Caki2 (cell line): Measurements from ENCODE around the gene BRD2. TPM values are rescaled to one million over a fixed set of nuclear protein-coding genes. Genes with fewer than 3 reads are reported as not detected.
A peak's percentile ranks its signal among the peaks of the same experiment; 100 is the strongest.
"Not testable (repeated sequence)": the region's sequence is repeated elsewhere in the genome, so short reads cannot be mapped to it uniquely, and the experiment has no call there.

ENCODE experiments used
- DNase-seq: peaks from one replicate; pipeline ENCODE4 v3.0.0-alpha.2; 2015; ENCODE audit warnings: low read depth
- in situ Hi-C: cut with HindIII; loops from 2 replicates; pipeline ENCODE4 v1.10.0; 2016; ENCODE audit warnings: low sequenced_read_pairs, low pct_unique_long_range_greater_than_20kb, mixed read lengths
- total RNA-seq: library from RNA; depleted of rRNA; stranded (reverse); fragments of >200 nt; shearing (Covaris generic); gene quantifications from 2 replicates; pipeline ENCODE4 v1.2.3, GENCODE V29; 2014; ENCODE audit warnings: low replicate concordance; rRNA removed

Gene BRD2
- total RNA-seq, result 43.7 and 62.6 TPM in 2 replicates

- in situ Hi-C loops, result no loop called here
Observed at GRCh38 chr6:32968093-32968866, at the start of gene BRD2. Gene BRD2 (plus strand): TSS chr6:32968594. CDS start chr6:32972899, 4,305 bp downstream.

GRCh38 chr6:32920715-32921114 lies 47.7 kb upstream of the BRD2 start:
- DNase-seq, result no peak
- in situ Hi-C loops, result no loop called here

More at GRCh38 chr6:32968093-32968866, at the start of gene BRD2:
- DNase-seq, result peak; percentile 97

- no peak for DNase-seq
- in situ Hi-C loops, result no loop called here
Observed at GRCh38 chr6:32922083-32922482, 46.3 kb upstream of the BRD2 start.

GRCh38 chr6:32931211-32931610 lies 37.2 kb upstream of the BRD2 start:
- in situ Hi-C loops, result no loop called here
- DNase-seq, result no peak

GRCh38 chr6:32932132-32932868 lies 36.1 kb upstream of the BRD2 start:
- in situ Hi-C loops, result no loop called here
- no peak for DNase-seq

- DNase-seq, result peak; percentile 55
- in situ Hi-C loops, result no loop called here
Observed at GRCh38 chr6:32933661-32934085, 34.7 kb upstream of the BRD2 start.

GRCh38 chr6:32935551-32936238 lies 32.7 kb upstream of the BRD2 start:
- in situ Hi-C loops, result no loop called here

GRCh38 chr6:32936239-32937152 lies 31.9 kb upstream of the BRD2 start:
- in situ Hi-C loops, result no loop called here
- no peak for DNase-seq

More at GRCh38 chr6:32935551-32936238, 32.7 kb upstream of the BRD2 start:
- no peak for DNase-seq

GRCh38 chr6:32937230-32937633 lies 31.2 kb upstream of the BRD2 start:
- no peak for DNase-seq
- in situ Hi-C loops, result no loop called here

- no peak for DNase-seq
- in situ Hi-C loops, result no loop called here
Observed at GRCh38 chr6:32938494-32938893, 29.9 kb upstream of the BRD2 start.

GRCh38 chr6:32940656-32941213 lies 27.7 kb upstream of the BRD2 start, which contains the start of gene HLA-DMB:
Gene HLA-DMB (minus strand): TSS chr6:32941028. CDS start chr6:32940807, 221 bp downstream.
- peak; percentile 79 for DNase-seq
- in situ Hi-C loops, result no loop called here

GRCh38 chr6:32941214-32941768 lies 27.1 kb upstream of the BRD2 start:
- in situ Hi-C loops, result no loop called here
- DNase-seq, result peak; percentile 80

GRCh38 chr6:32942555-32943123 lies 25.8 kb upstream of the BRD2 start:
- in situ Hi-C loops, DNase-seq: not testable (repeated sequence)

- in situ Hi-C loops, result no loop called here
- no peak for DNase-seq
Observed at GRCh38 chr6:32943864-32944649, 24.3 kb upstream of the BRD2 start.

GRCh38 chr6:32945108-32945760 lies 23.2 kb upstream of the BRD2 start:
- in situ Hi-C loops, result no loop called here
- DNase-seq, result no peak

GRCh38 chr6:32945953-32946352 lies 22.4 kb upstream of the BRD2 start:
- in situ Hi-C loops, result no loop called here
- no peak for DNase-seq
